IMR-90 (cell line): ENCODE results near the gene RMND5A. TPM values are rescaled to one million over a fixed set of nuclear protein-coding genes. Genes with fewer than 3 reads are reported as not detected.

Source experiments
- ATAC-seq: fragments of 200-7000 bp; cut with Tn5 transposase; 2 replicates; pipeline ENCODE4 v1.9.1; 2020; ENCODE audit warnings: low read depth, mild to moderate bottlenecking, moderate library complexity
- BruUV-seq: library from RNA; stranded (reverse); fragments of 400-500 nt; replicated peaks from 2 replicates; lab custom pipeline; 2021; lab: Mats Ljungman, UMichigan
- CTCF ChIA-PET: fragments of 300-600 bp; formaldehyde crosslinking; extraction: SDS; loops from one replicate; lab custom pipeline; 2021; ENCODE audit warnings: antibody characterized with exemption; lab: Yijun Ruan, JAX
- POLR2A ChIA-PET: fragments of 300-600 bp; sonication (Branson Sonifier 250); formaldehyde crosslinking; loops from one replicate; lab custom pipeline; 2022; ENCODE audit warnings: antibody characterized with exemption; ENCODE audit not compliant: unreplicated experiment; lab: Charles Lee
- DNase-seq: peaks from one replicate; pipeline ENCODE4 v3.0.0; 2013
- H2AFZ ChIP-seq: replicated peaks from 2 replicates; pipeline ENCODE3; 2013; ENCODE audit warnings: low read length, mild to moderate bottlenecking; ENCODE audit not compliant: poor library complexity
- H2AK5ac ChIP-seq: 2 replicates; pipeline ENCODE4 v1.6.1; 2013; ENCODE audit warnings: low read depth, low read length, inconsistent platforms
- H2AK9ac ChIP-seq: replicated peaks from 2 replicates; pipeline ENCODE3; 2013; ENCODE audit warnings: mild to moderate bottlenecking, low read depth, low read length, moderate library complexity; ENCODE audit not compliant: poor library complexity
- H2BK120ac ChIP-seq: 2 replicates; pipeline ENCODE4 v1.6.1; 2013; ENCODE audit warnings: low read depth, low read length, inconsistent platforms
- H2BK15ac ChIP-seq: 3 replicates; pipeline ENCODE4 v1.6.1; 2013; ENCODE audit warnings: low read depth, low read length, inconsistent platforms
- H2BK20ac ChIP-seq: 2 replicates; pipeline ENCODE4 v1.6.1; 2013; ENCODE audit warnings: low read depth, mild to moderate bottlenecking, inconsistent platforms, low read length, moderate library complexity
- H2BK5ac ChIP-seq: 2 replicates; pipeline ENCODE4 v1.6.1; 2013; ENCODE audit warnings: mild to moderate bottlenecking, low read depth, low read length, inconsistent platforms; ENCODE audit not compliant: poor library complexity, severe bottlenecking
- H3K14ac ChIP-seq: replicated peaks from 2 replicates; pipeline ENCODE4 v1.6.1; 2013; ENCODE audit warnings: low read depth, low read length, inconsistent platforms
- H3K18ac ChIP-seq: 2 replicates; pipeline ENCODE4 v1.6.1; 2013; ENCODE audit warnings: low read depth, low read length, control low read depth
- H3K23ac ChIP-seq: 2 replicates; pipeline ENCODE4 v1.6.1; 2013; ENCODE audit warnings: low read depth, low read length, inconsistent platforms
- H3K27ac ChIP-seq: 2 replicates; pipeline ENCODE4 v1.5.1; 2013; ENCODE audit warnings: mild to moderate bottlenecking, control low read depth, low read length; ENCODE audit not compliant: insufficient read depth
- H3K27me3 ChIP-seq: 2 replicates; pipeline ENCODE4 v1.6.1; 2013; ENCODE audit warnings: low read length; ENCODE audit not compliant: control insufficient read depth, insufficient read depth
- H3K36me3 ChIP-seq: 2 replicates; pipeline ENCODE4 v1.6.1; 2013; ENCODE audit warnings: low read length, mixed read lengths; ENCODE audit not compliant: control insufficient read depth, insufficient read depth
- H3K4ac ChIP-seq: 2 replicates; pipeline ENCODE4 v1.6.1; 2013; ENCODE audit warnings: low read depth, low read length, inconsistent platforms
- H3K4me1 ChIP-seq: 2 replicates; pipeline ENCODE4 v1.6.1; 2013; ENCODE audit warnings: low read length, mixed read lengths; ENCODE audit not compliant: control insufficient read depth, insufficient read depth
- H3K4me2 ChIP-seq: 2 replicates; pipeline ENCODE4 v1.6.1; 2013; ENCODE audit warnings: low read depth, mild to moderate bottlenecking, control low read depth, low read length, moderate library complexity
- H3K4me3 ChIP-seq: 2 replicates; pipeline ENCODE4 v1.5.1; 2013; ENCODE audit warnings: low read depth, mild to moderate bottlenecking, control low read depth, low read length, moderate library complexity; ENCODE audit not compliant: insufficient read depth
- H3K56ac ChIP-seq: 2 replicates; pipeline ENCODE4 v1.6.1; 2013; ENCODE audit warnings: low read length, inconsistent platforms; ENCODE audit not compliant: insufficient read depth; ENCODE audit errors: extremely low read depth
- H3K79me1 ChIP-seq, 2 experiments: 2 replicates each; pipeline ENCODE4 v1.6.1; 2013; ENCODE audit warnings: low read length in 2 of 2, inconsistent platforms in 1 of 2, low read depth in 1 of 2
- H3K9ac ChIP-seq: 2 replicates; pipeline ENCODE4 v1.6.1; 2013; ENCODE audit warnings: low read depth, low read length, control low read depth
- H3K9me1 ChIP-seq: 2 replicates; pipeline ENCODE4 v1.6.1; 2013; ENCODE audit warnings: low read length, inconsistent platforms; ENCODE audit not compliant: insufficient read depth
- H3K9me3 ChIP-seq: 2 replicates; pipeline ENCODE4 v1.6.1; 2013; ENCODE audit warnings: low read length; ENCODE audit not compliant: control insufficient read depth, insufficient read depth
- H4K20me1 ChIP-seq: 2 replicates; pipeline ENCODE4 v1.6.1; 2013; ENCODE audit warnings: low read length, inconsistent platforms; ENCODE audit not compliant: insufficient read depth
- H4K5ac ChIP-seq: 2 replicates; pipeline ENCODE4 v1.6.1; 2013; ENCODE audit warnings: mild to moderate bottlenecking, low read depth, low read length, control low read depth
- H4K8ac ChIP-seq, 2 experiments: 2 replicates each; pipeline ENCODE4 v1.6.1; 2013; ENCODE audit warnings: low read depth in 2 of 2, low read length in 2 of 2, control low read depth in 1 of 2, inconsistent platforms in 1 of 2
- H4K91ac ChIP-seq: 2 replicates; pipeline ENCODE4 v1.6.1; 2013; ENCODE audit warnings: low read depth, low read length, inconsistent platforms; ENCODE audit not compliant: insufficient read depth
- CHD1 ChIP-seq: IDR thresholded peaks from 2 replicates; pipeline ENCODE4 v1.6.1; 2012; ENCODE audit warnings: low read depth, low read length, improper control_type of control experiment
- MAZ ChIP-seq: IDR thresholded peaks from 2 replicates; pipeline ENCODE4 v1.6.1; 2012; ENCODE audit warnings: low read depth, mild to moderate bottlenecking, low read length, improper control_type of control experiment, moderate library complexity, borderline replicate concordance
- RAD21 ChIP-seq: IDR thresholded peaks from 2 replicates; pipeline ENCODE4 v1.6.1; 2012; ENCODE audit warnings: low read length, improper control_type of control experiment
- RCOR1 ChIP-seq: IDR thresholded peaks from 2 replicates; pipeline ENCODE4 v1.6.1; 2012; ENCODE audit warnings: mild to moderate bottlenecking, low read length, improper control_type of control experiment; ENCODE audit not compliant: insufficient replicate concordance
- WGBS, 2 experiments: methylation state at CpG; one replicate each; pipeline versions ENCODE4 v1.1.5 to v1.1.7; 2013; ENCODE audit warnings: missing lambda C conversion rate in 2 of 2; ENCODE audit not compliant: insufficient read length in 1 of 2; ENCODE audit errors: extremely low coverage in 2 of 2; 5-methylcytosine and 5-hydroxymethylcytosine counted together
- dilution Hi-C: fragments of 300-500 bp; cut with HindIII; formaldehyde crosslinking; loops from one replicate; pipeline ENCODE4 v1.14.3; 2018; ENCODE audit warnings: low sequenced_read_pairs; ENCODE audit not compliant: unreplicated experiment
- in situ Hi-C: fragments of 300-500 bp; cut with MboI; formaldehyde crosslinking; loops from 3 replicates; pipeline ENCODE4 v1.14.3; 2019; ENCODE audit warnings: low sequenced_read_pairs, inconsistent platforms, mixed read lengths
- intact Hi-C: fragments of 100-400 bp; cut with micrococcal nuclease; formaldehyde crosslinking; loops from 2 replicates; pipeline ENCODE4 v1.10.0; 2022
- polyA plus RNA-seq, 3 experiments: library from polyadenylated mRNA; depleted of rRNA; stranded (reverse); fragments of >200 nt; gene quantifications; 2 replicates each; pipeline ENCODE4 v1.2.3, GENCODE V29; 2012; ENCODE audit warnings: low replicate concordance in 1 of 3
- total RNA-seq: library from RNA; depleted of rRNA; stranded (reverse); fragments of >200 nt; gene quantifications from 2 replicates; pipeline ENCODE4 v1.2.3, GENCODE V29; 2012
- TF ChIP-seq, protein P1 (sequence below): fragments of 150-350 bp; IDR thresholded peaks from 2 replicates; pipeline ENCODE4 v1.6.1; 2016; ENCODE audit warnings: low read depth, mild to moderate bottlenecking, low read length, moderate library complexity, borderline replicate concordance

Gene RMND5A
- total and polyA plus RNA-seq, 2 of the 4 experiments (the other 2 are of a cell fraction) = 5.1 to 16.0 TPM

DNA sequence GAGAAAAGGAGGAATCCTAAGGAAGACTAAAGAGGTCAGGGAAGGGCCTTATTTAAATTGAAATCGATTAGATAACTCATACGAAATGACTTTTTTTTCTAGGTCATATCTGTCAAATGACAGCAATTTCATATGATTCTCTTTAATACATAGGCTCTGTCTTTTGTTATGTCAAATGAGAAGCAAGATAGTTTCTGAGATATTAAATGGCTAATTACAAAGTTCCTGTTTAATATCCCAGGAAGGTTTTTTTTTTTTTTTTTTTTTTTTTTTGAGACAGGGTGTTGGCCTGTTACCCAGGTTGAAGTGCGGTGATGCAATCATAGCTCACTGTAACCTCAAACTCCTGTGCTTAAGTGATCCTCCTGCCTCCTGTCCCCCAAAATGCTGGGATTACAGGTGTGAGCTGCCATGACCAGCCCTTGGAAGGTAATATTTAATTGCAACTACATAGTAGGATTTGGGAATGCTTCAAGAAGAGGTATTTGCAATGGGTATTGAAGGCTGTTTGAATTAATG is 48.0 kb upstream of the RMND5A start:
- no peak overlapping the region for H2BK120ac ChIP-seq
- no peak overlapping the region for H3K18ac ChIP-seq
- dilution Hi-C loops = no loop called here
- intact Hi-C loops = no loop called here
- no peaks in the 10 kb centered on the region for H3K9me3 ChIP-seq
- no peaks in the 10 kb centered on the region for H3K79me1 ChIP-seq
- no peaks in the 10 kb centered on the region for H4K20me1 ChIP-seq
- H2BK5ac ChIP-seq = no peak overlapping the region
- no peak overlapping the region for H4K91ac ChIP-seq
- H3K9me1 ChIP-seq = no peaks in the 10 kb centered on the region
- no peak overlapping the region for H2BK15ac ChIP-seq
- ChIA-PET POLR2A (no interaction called here), CTCF (no interaction called here)
- no peak overlapping the region for H2AK5ac ChIP-seq
- DNase-seq (no peak), ATAC-seq (no peak)
- no peaks in the 10 kb centered on the region for H3K4me1 ChIP-seq
- H2AK9ac ChIP-seq = no peak overlapping the region
- H2BK20ac ChIP-seq = no peak overlapping the region
- WGBS, 2 experiments = no CpG with 5 or more reads among the region's 3 CpGs
- H3K27me3 ChIP-seq = peaks cover 2% of the 10 kb centered on the region; the same call in 1 of the 2 replicates
- in situ Hi-C loops = no loop called here
- H2AFZ ChIP-seq = no peak overlapping the region
- H3K4ac ChIP-seq = no peak overlapping the region
- H3K14ac ChIP-seq = no peak overlapping the region
- no peaks in the 10 kb centered on the region for H3K36me3 ChIP-seq
- H3K9ac ChIP-seq = no peak overlapping the region
- H3K4me2 ChIP-seq = no peak overlapping the region
- H4K8ac ChIP-seq = no peak overlapping the region
- H3K23ac ChIP-seq = no peak overlapping the region
- no peak overlapping the region for H3K56ac ChIP-seq
- no TSS peak for BruUV-seq
- H3K27ac ChIP-seq = no peak overlapping the region
- H4K5ac ChIP-seq = no peak overlapping the region
- TF ChIP-seq RAD21 = no peak
- TF ChIP-seq MAZ = no peak
- no peak for TF ChIP-seq CHD1
- TF ChIP-seq, protein P1, sequence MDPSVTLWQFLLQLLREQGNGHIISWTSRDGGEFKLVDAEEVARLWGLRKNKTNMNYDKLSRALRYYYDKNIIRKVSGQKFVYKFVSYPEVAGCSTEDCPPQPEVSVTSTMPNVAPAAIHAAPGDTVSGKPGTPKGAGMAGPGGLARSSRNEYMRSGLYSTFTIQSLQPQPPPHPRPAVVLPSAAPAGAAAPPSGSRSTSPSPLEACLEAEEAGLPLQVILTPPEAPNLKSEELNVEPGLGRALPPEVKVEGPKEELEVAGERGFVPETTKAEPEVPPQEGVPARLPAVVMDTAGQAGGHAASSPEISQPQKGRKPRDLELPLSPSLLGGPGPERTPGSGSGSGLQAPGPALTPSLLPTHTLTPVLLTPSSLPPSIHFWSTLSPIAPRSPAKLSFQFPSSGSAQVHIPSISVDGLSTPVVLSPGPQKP = no peak
- no peak for TF ChIP-seq RCOR1
- no peak overlapping the region for H3K4me3 ChIP-seq
